CD4-positive, alpha-beta T cell (primary cell): ENCODE results near the gene IL2. TPM values are rescaled to one million over a fixed set of nuclear protein-coding genes. Genes with fewer than 3 reads are reported as not detected.

ENCODE experiments used
- ATAC-seq: fragments of 200-7000 bp; cut with Tn5 transposase; one replicate; pipeline ENCODE4 v1.10.0; 2022; ENCODE audit warnings: mild to moderate bottlenecking; ENCODE audit not compliant: poor library complexity
- CTCF ChIA-PET: fragments of 350-600 bp; sonication (Branson Sonifier 250); formaldehyde crosslinking; loops from one replicate; lab custom pipeline; 2021; ENCODE audit warnings: antibody characterized with exemption, inconsistent platforms; lab: Charles Lee
- POLR2A ChIA-PET: fragments of 350-600 bp; sonication (Branson Sonifier 250); formaldehyde crosslinking; loops from one replicate; lab custom pipeline; 2021; ENCODE audit warnings: antibody characterized with exemption, inconsistent platforms; lab: Charles Lee
- DNase-seq, 14 experiments: peaks; one replicate each; pipeline ENCODE4 v3.0.0-alpha.2; 2013 to 2020; ENCODE audit warnings: mixed read lengths in 2 of 14
- H3K27ac ChIP-seq, 2 donors: one replicate each; pipeline versions ENCODE4 v1.5.1 to v1.7.0; 2013; ENCODE audit warnings: low read length in 2 of 2, low read depth in 1 of 2, mild to moderate bottlenecking in 1 of 2
- H3K27me3 ChIP-seq, 2 experiments: 1 replicate in 1 of 2; 2 replicates in 1 of 2; pipeline versions ENCODE4 v1.6.1 to v1.7.0; 2013; ENCODE audit warnings: low read length in 2 of 2, control low read depth in 1 of 2, mild to moderate bottlenecking in 1 of 2, moderate library complexity in 1 of 2; ENCODE audit not compliant: insufficient read depth in 2 of 2, control insufficient read depth in 1 of 2
- H3K36me3 ChIP-seq: one replicate; pipeline ENCODE4 v1.6.1; 2013; ENCODE audit warnings: low read length, control low read depth; ENCODE audit not compliant: insufficient read depth
- H3K4me1 ChIP-seq: one replicate; pipeline ENCODE4 v1.6.1; 2013; ENCODE audit warnings: low read length, control low read depth; ENCODE audit not compliant: insufficient read depth
- H3K4me3 ChIP-seq: one replicate; pipeline ENCODE4 v1.5.1; 2013; ENCODE audit warnings: mild to moderate bottlenecking, low read length, moderate library complexity
- H3K9me3 ChIP-seq, 2 experiments: 1 replicate in 1 of 2; 2 replicates in 1 of 2; pipeline versions ENCODE4 v1.6.1 to v1.7.0; 2013; ENCODE audit warnings: low read length in 2 of 2, mild to moderate bottlenecking in 2 of 2, control low read depth in 1 of 2, moderate library complexity in 1 of 2; ENCODE audit not compliant: control insufficient read depth in 1 of 2, insufficient read depth in 1 of 2
- H3K27ac Mint-ChIP-seq: one replicate; pipeline ENCODE4 v1.8.0; 2020; ENCODE audit warnings: mixed read lengths
- H3K27me3 Mint-ChIP-seq: one replicate; pipeline ENCODE4 v1.8.0; 2021; ENCODE audit warnings: mixed read lengths
- H3K36me3 Mint-ChIP-seq: one replicate; pipeline ENCODE4 v1.8.0; 2021; ENCODE audit warnings: low read depth, mixed read lengths
- H3K4me1 Mint-ChIP-seq: one replicate; pipeline ENCODE4 v1.8.0; 2021; ENCODE audit warnings: low read depth, mixed read lengths
- H3K4me3 Mint-ChIP-seq: one replicate; pipeline ENCODE4 v1.8.0; 2020; ENCODE audit warnings: mild to moderate bottlenecking, mixed read lengths
- H3K9me3 Mint-ChIP-seq: one replicate; pipeline ENCODE4 v1.8.0; 2020; ENCODE audit warnings: mixed read lengths
- CTCF ChIP-seq: fragments of 200-600 bp; IDR thresholded peaks from one replicate; pipeline ENCODE4 v1.8.0; 2022; ENCODE audit warnings: antibody characterized with exemption, mild to moderate bottlenecking
- intact Hi-C, 2 experiments: fragments of 100-400 bp; cut with DNase I in 1 of 2; cut with micrococcal nuclease in 1 of 2; formaldehyde crosslinking; loops; one replicate each; pipeline versions ENCODE4 v1.15.1 to v1.9.0; 2023 to 2025; cut with DNase I, micrococcal nuclease
- polyA plus RNA-seq, 2 donors: library from polyadenylated mRNA; unstranded; fragments of 120-200 nt; gene quantifications; one replicate each; pipeline ENCODE4 v1.2.1, GENCODE V29; 2013
- total RNA-seq, 174 experiments: library from RNA in 2 of 174; stranded (reverse) in 2 of 174; gene quantifications; one replicate each; pipeline ENCODE4 v1.2.3 and lab custom pipeline; 2021 to 2026

The IL2 gene
- total RNA-seq (1 to 10 TPM; 3.7 to 4.7 TPM), total RNA-seq (lab: John Stamatoyannopoulos, UW) (0 to 5,490 (median 1.6) reads per million in 172 experiments)
- 0.67 TPM for polyA plus RNA-seq (2013, experiment 1 of 2)
- 0.61 TPM for polyA plus RNA-seq (2013, experiment 2 of 2)

DNA sequence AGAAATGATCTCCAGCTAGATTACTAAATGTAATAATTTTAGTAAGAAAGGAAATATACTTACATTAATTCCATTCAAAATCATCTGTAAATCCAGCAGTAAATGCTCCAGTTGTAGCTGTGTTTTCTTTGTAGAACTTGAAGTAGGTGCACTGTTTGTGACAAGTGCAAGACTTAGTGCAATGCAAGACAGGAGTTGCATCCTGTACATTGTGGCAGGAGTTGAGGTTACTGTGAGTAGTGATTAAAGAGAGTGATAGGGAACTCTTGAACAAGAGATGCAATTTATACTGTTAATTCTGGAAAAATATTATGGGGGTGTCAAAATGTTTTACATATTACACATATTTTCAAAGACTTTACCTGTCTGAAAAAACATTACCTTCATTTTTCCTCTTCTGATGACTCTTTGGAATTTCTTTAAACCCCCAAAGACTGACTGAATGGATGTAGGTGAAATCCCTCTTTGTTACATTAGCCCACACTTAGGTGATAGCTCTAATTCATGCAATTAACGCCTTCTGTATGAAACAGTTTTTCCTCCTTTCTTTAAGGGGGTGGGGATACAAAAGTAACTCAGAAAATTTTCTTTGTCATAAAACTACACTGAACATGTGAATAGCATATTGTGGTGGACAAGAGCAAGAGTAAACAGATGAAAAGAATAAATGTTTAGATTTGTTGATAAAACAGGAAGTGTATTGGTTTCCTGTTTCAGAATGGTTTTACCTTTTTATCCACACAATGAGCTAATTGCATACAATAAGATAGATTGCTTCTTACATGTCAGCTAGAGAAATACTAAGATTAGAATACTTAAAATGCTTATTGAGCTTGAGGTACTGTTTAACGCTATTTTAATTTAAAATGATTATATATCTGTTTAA, at the start of gene IL2:
Gene IL2, minus strand, starts transcription at position 495 of the 886 bp plus-strand sequence. Its CDS starts 285 bp downstream, at position 210.
- peak within 1 kb of the TSS; percentile 69 for H3K27ac Mint-ChIP-seq
- peaks cover 5% of the 10 kb centered on the region for H3K36me3 Mint-ChIP-seq
- POLR2A ChIA-PET: interaction anchor here (0.6 to 2.1 kb wide), 6 partner anchors 27 to 759 kb away, joined by 3 to 11 read pairs (median 4); partner anchors contain the start of genes ANXA5 and BBS12
- Histone ChIP-seq H3K27me3 (no peaks in the 10 kb centered on the region), H3K4me3 (peak within 1 kb of the TSS; percentile 6), H3K27ac (peak within 1 kb of the TSS in 1 of 2 donors; percentile 33), H3K4me1 (peaks cover 2% of the 10 kb centered on the region), H3K9me3 (no peaks in the 10 kb centered on the region), H3K36me3 (no peaks in the 10 kb centered on the region)
- peak; percentile 66 for ATAC-seq
- intact Hi-C loops: loop anchor here (10.0 kb wide), 2 partner anchors 142 to 512 kb away; no protein-coding TSS in a partner anchor
- peaks cover 60% of the 10 kb centered on the region for H3K4me1 Mint-ChIP-seq
- CTCF ChIA-PET: no interaction called here
- H3K4me3 Mint-ChIP-seq: peak within 1 kb of the TSS; percentile 90
- peak in 5 of 14 experiments; percentile 7 to 60 (median 36) for DNase-seq
- H3K27me3 Mint-ChIP-seq: no peaks in the 10 kb centered on the region
- no peak for TF ChIP-seq CTCF
- no peaks in the 10 kb centered on the region for H3K9me3 Mint-ChIP-seq

GRCh38 chr4:122503214-122503613, 46.7 kb upstream of the IL2 start:
- no peaks in the 10 kb centered on the region for H3K36me3 ChIP-seq
- DNase-seq (peak in 3 of 14 experiments; percentile 22 to 52 (median 34)), ATAC-seq (peak; percentile 56)
- intact Hi-C loops: no loop called here
- H3K27me3 ChIP-seq: no peaks in the 10 kb centered on the region
- Mint-ChIP-seq H3K9me3 (no peaks in the 10 kb centered on the region), H3K4me3 (no peak overlapping the region), H3K27ac (no peak overlapping the region), H3K27me3 (no peaks in the 10 kb centered on the region), H3K36me3 (no peaks in the 10 kb centered on the region), H3K4me1 (peaks cover 17% of the 10 kb centered on the region)
- TF ChIP-seq CTCF: no peak
- H3K27ac ChIP-seq: no peak overlapping the region
- ChIA-PET POLR2A (no interaction called here), CTCF (no interaction called here)
- no peaks in the 10 kb centered on the region for H3K9me3 ChIP-seq
- H3K4me3 ChIP-seq: no peak overlapping the region
- H3K4me1 ChIP-seq: no peaks in the 10 kb centered on the region

- H3K9me3 Mint-ChIP-seq: no peaks in the 10 kb centered on the region
- POLR2A ChIA-PET: no interaction called here
These were observed 44.5 kb upstream of the IL2 start for GRCh38 chr4:122500852-122501501.

More at GRCh38 chr4:122500852-122501501, 44.5 kb upstream of the IL2 start:
- intact Hi-C loops: no loop called here
- H3K27ac Mint-ChIP-seq: no peak overlapping the region
- no peaks in the 10 kb centered on the region for H3K36me3 Mint-ChIP-seq
- Histone ChIP-seq H3K9me3 (no peaks in the 10 kb centered on the region), H3K4me3 (no peak overlapping the region), H3K27ac (no peak overlapping the region), H3K27me3 (no peaks in the 10 kb centered on the region), H3K4me1 (no peaks in the 10 kb centered on the region), H3K36me3 (no peaks in the 10 kb centered on the region)
- peaks cover 7% of the 10 kb centered on the region for H3K4me1 Mint-ChIP-seq
- CTCF ChIA-PET: no interaction called here
- DNase-seq: no peak
- ATAC-seq: no peak
- no peaks in the 10 kb centered on the region for H3K27me3 Mint-ChIP-seq
- TF ChIP-seq CTCF: no peak
- no peak overlapping the region for H3K4me3 Mint-ChIP-seq
